GM23248 (cell line): ENCODE data around the gene ABCA8. TPM values are rescaled to one million over a fixed set of nuclear protein-coding genes. Genes with fewer than 3 reads are reported as not detected.

Experiments used
- DNase-seq: peaks from one replicate; pipeline ENCODE4 v3.0.0-alpha.2; 2015
- H2AFZ ChIP-seq: fragments of 200-600 bp; sonication (generic); 2 replicates; pipeline ENCODE4 v1.6.1; 2016; ENCODE audit warnings: antibody characterized with exemption
- H3F3A ChIP-seq: fragments of 200-600 bp; sonication (generic); 2 replicates; pipeline ENCODE4 v1.6.1; 2016; ENCODE audit warnings: mild to moderate bottlenecking, antibody characterized with exemption, mixed run types; ENCODE audit not compliant: insufficient read depth
- H3K27ac ChIP-seq: fragments of 200-600 bp; sonication (generic); 2 replicates; pipeline ENCODE4 v1.5.1; 2016; ENCODE audit warnings: mild to moderate bottlenecking
- H3K27me3 ChIP-seq: fragments of 200-600 bp; sonication (generic); replicated peaks from 2 replicates; pipeline ENCODE4 v1.6.1; 2016; ENCODE audit warnings: mild to moderate bottlenecking; ENCODE audit not compliant: insufficient read depth
- H3K36me3 ChIP-seq: fragments of 200-600 bp; sonication (generic); 2 replicates; pipeline ENCODE4 v1.6.1; 2016; ENCODE audit warnings: low read depth, mild to moderate bottlenecking
- H3K4me1 ChIP-seq: fragments of 200-600 bp; sonication (generic); 2 replicates; pipeline ENCODE4 v1.6.1; 2016; ENCODE audit warnings: mild to moderate bottlenecking; ENCODE audit not compliant: insufficient read depth
- H3K4me2 ChIP-seq: fragments of 200-600 bp; sonication (generic); one replicate; pipeline ENCODE4 v1.6.1; 2016; ENCODE audit warnings: mild to moderate bottlenecking; ENCODE audit not compliant: unreplicated experiment
- H3K4me3 ChIP-seq: fragments of 200-600 bp; sonication (generic); 2 replicates; pipeline ENCODE4 v1.5.1; 2016; ENCODE audit warnings: mild to moderate bottlenecking
- H3K79me2 ChIP-seq: fragments of 200-600 bp; sonication (generic); 2 replicates; pipeline ENCODE4 v1.6.1; 2016; ENCODE audit warnings: mild to moderate bottlenecking; ENCODE audit not compliant: insufficient read depth
- H3K9ac ChIP-seq: fragments of 200-600 bp; sonication (generic); 2 replicates; pipeline ENCODE4 v1.6.1; 2016; ENCODE audit warnings: mild to moderate bottlenecking
- H3K9me2 ChIP-seq: fragments of 200-600 bp; sonication (generic); 2 replicates; pipeline ENCODE4 v1.6.1; 2016; ENCODE audit warnings: mixed run types, mild to moderate bottlenecking, moderate library complexity; ENCODE audit not compliant: insufficient read depth
- H3K9me3 ChIP-seq: fragments of 200-600 bp; sonication (generic); one replicate; pipeline ENCODE4 v1.6.1; 2017; ENCODE audit warnings: low read depth
- H4K20me1 ChIP-seq: fragments of 200-600 bp; sonication (generic); 2 replicates; pipeline ENCODE4 v1.6.0; 2016; ENCODE audit not compliant: insufficient read depth
- EZH2 ChIP-seq: fragments of 200-600 bp; sonication (generic); IDR thresholded peaks from 2 replicates; pipeline ENCODE4 v1.6.1; 2018; ENCODE audit warnings: antibody characterized with exemption, mild to moderate bottlenecking; ENCODE audit not compliant: insufficient read depth, poor library complexity, severe bottlenecking
- EZH2phosphoT487 ChIP-seq: fragments of 200-600 bp; sonication (generic); IDR thresholded peaks from 2 replicates; pipeline ENCODE4 v1.6.1; 2018; ENCODE audit warnings: antibody characterized with exemption, moderate library complexity, mild to moderate bottlenecking, low read depth; ENCODE audit not compliant: insufficient read depth
- WGBS, 2 experiments: methylation state at CpG; one replicate each; pipeline ENCODE4 v1.1.6; 2015 to 2017; ENCODE audit warnings: low lambda C conversion rate in 2 of 2, low coverage in 1 of 2; ENCODE audit errors: missing lambda C conversion rate in 2 of 2; 5-methylcytosine and 5-hydroxymethylcytosine counted together
- in situ Hi-C: fragments of 300-500 bp; cut with MboI; formaldehyde crosslinking; loops from 2 replicates; pipeline ENCODE4 v1.15.0; 2020
- polyA plus RNA-seq: library from polyadenylated mRNA; unstranded; fragments of >200 nt; fragmentation: Nextera tagmentation; extraction: Ambion mirVana; gene quantifications from 2 replicates; pipeline ENCODE4 v1.2.1, GENCODE V29; 2016
- total RNA-seq: library from RNA; depleted of rRNA; stranded (reverse); fragments of >200 nt; shearing (Covaris generic); gene quantifications from 2 replicates; pipeline ENCODE4 v1.2.3, GENCODE V29; 2014

ABCA8 gene
- total and polyA plus RNA-seq, 2 experiments from 2014 or later = 4.4 to 8.0 TPM

GRCh38 chr17:68851890-68852289 is 103.3 kb downstream of the ABCA8 start:
- Histone ChIP-seq H3K9me2 (no peaks in the 10 kb centered on the region), H3K79me2 (no peaks in the 10 kb centered on the region), H3K27me3 (peaks cover 5% of the 10 kb centered on the region; the same call in 1 of the 2 replicates), H3K4me1 (no peaks in the 10 kb centered on the region), H3K9ac (no peak overlapping the region), H3K4me2 (no peak overlapping the region), H3K9me3 (no peaks in the 10 kb centered on the region), H3F3A (no peaks in the 10 kb centered on the region), H2AFZ (no peak overlapping the region), H3K27ac (no peak overlapping the region), H3K4me3 (no peak overlapping the region), H4K20me1 (no peaks in the 10 kb centered on the region), H3K36me3 (no peaks in the 10 kb centered on the region)
- in situ Hi-C loops = no loop called here
- 64 to 74% methylated on average over 1 of the region's 1 CpG for WGBS, 2 experiments
- DNase-seq = no peak
- TF ChIP-seq EZH2phosphoT487 = no peak
- TF ChIP-seq EZH2 = no peak

GRCh38 chr17:68850749-68851510 is 104.3 kb downstream of the ABCA8 start:
- H3K9me3 ChIP-seq = no peaks in the 10 kb centered on the region
- H3K4me3 ChIP-seq = no peak overlapping the region
- no peaks in the 10 kb centered on the region for H4K20me1 ChIP-seq
- TF ChIP-seq EZH2phosphoT487 (no peak), EZH2 (no peak)
- H3K79me2 ChIP-seq = no peaks in the 10 kb centered on the region
- H3K4me1 ChIP-seq = no peaks in the 10 kb centered on the region
- H2AFZ ChIP-seq = no peak overlapping the region
- H3K9me2 ChIP-seq = no peaks in the 10 kb centered on the region
- H3K4me2 ChIP-seq = no peak overlapping the region
- H3F3A ChIP-seq = no peaks in the 10 kb centered on the region
- in situ Hi-C loops = no loop called here
- peaks cover 5% of the 10 kb centered on the region; the same call in 1 of the 2 replicates for H3K27me3 ChIP-seq
- H3K36me3 ChIP-seq = no peaks in the 10 kb centered on the region
- WGBS, 2 experiments = 18 to 25% methylated on average over 2 of the region's 2 CpGs
- H3K27ac ChIP-seq = no peak overlapping the region
- no peak for DNase-seq
- H3K9ac ChIP-seq = no peak overlapping the region

GRCh38 chr17:68849673-68850610 is 105.2 kb downstream of the ABCA8 start:
- in situ Hi-C loops = no loop called here
- Histone ChIP-seq H3K4me1 (no peaks in the 10 kb centered on the region), H3K9ac (no peak overlapping the region), H3K4me2 (no peak overlapping the region), H3K79me2 (no peaks in the 10 kb centered on the region), H3K9me3 (no peaks in the 10 kb centered on the region), H3K9me2 (no peaks in the 10 kb centered on the region), H3K27ac (no peak overlapping the region), H3K4me3 (no peak overlapping the region), H2AFZ (no peak overlapping the region), H4K20me1 (no peaks in the 10 kb centered on the region), H3K27me3 (peaks cover 5% of the 10 kb centered on the region; the same call in 1 of the 2 replicates), H3F3A (no peaks in the 10 kb centered on the region), H3K36me3 (no peaks in the 10 kb centered on the region)
- TF ChIP-seq EZH2 (no peak), EZH2phosphoT487 (no peak)
- DNase-seq = peak; percentile 10
- WGBS, 2 experiments = 57 to 58% methylated on average over 7 of the region's 7 CpGs

GRCh38 chr17:68847711-68848110 is 107.5 kb downstream of the ABCA8 start:
- TF ChIP-seq EZH2phosphoT487 = no peak
- TF ChIP-seq EZH2 = no peak
- 41 to 45% methylated on average over 1 of the region's 1 CpG for WGBS, 2 experiments
- no peak overlapping the region for H2AFZ ChIP-seq
- H3K4me3 ChIP-seq = no peak overlapping the region
- H4K20me1 ChIP-seq = no peaks in the 10 kb centered on the region
- no peaks in the 10 kb centered on the region for H3K36me3 ChIP-seq
- no peak overlapping the region for H3K4me2 ChIP-seq
- H3K9ac ChIP-seq = no peak overlapping the region
- in situ Hi-C loops = no loop called here
- no peak for DNase-seq
- H3K9me3 ChIP-seq = no peaks in the 10 kb centered on the region
- H3F3A ChIP-seq = no peaks in the 10 kb centered on the region
- H3K4me1 ChIP-seq = no peaks in the 10 kb centered on the region
- no peaks in the 10 kb centered on the region for H3K79me2 ChIP-seq
- H3K27me3 ChIP-seq = peaks cover 5% of the 10 kb centered on the region; the same call in 1 of the 2 replicates
- no peak overlapping the region for H3K27ac ChIP-seq
- no peaks in the 10 kb centered on the region for H3K9me2 ChIP-seq
